Mesenteric fat pad (tissue), 1 donor: ENCODE measurements around the gene ALG9. TPM values are rescaled to one million over a fixed set of nuclear protein-coding genes. Genes with fewer than 3 reads are reported as not detected.

Experiments
- DNase-seq: peaks from one replicate; pipeline ENCODE4 v3.0.0-alpha.2; 2020; ENCODE audit warnings: low spot score
- total RNA-seq: library from RNA; stranded (reverse); fragmentation: NEBNext Ultra II Directional; extraction: Animal tissue kit (Norgen Biotek cat#: 25700); gene quantifications from one replicate; pipeline ENCODE4 v1.2.1, GENCODE V29; 2021
- donor health status: DM: yes; HTN: yes; CAD: no.

The ALG9 gene
- total RNA-seq, 1 donor from 2014 or later: 161 TPM

- DNase-seq: no peak
Observed at GRCh38 chr11:111770581-111771134, 100.7 kb downstream of the ALG9 start.

- DNase-seq: no peak
Observed at GRCh38 chr11:111766834-111767142, 104.6 kb downstream of the ALG9 start.

- DNase-seq: peak; percentile 92
Observed at GRCh38 chr11:111765984-111766833, 105.2 kb downstream of the ALG9 start, which contains the start of gene PPP2R1B. PPP2R1B (minus strand) TSS chr11:111766389; CDS start chr11:111766361, 28 bp downstream.

GRCh38 chr11:111765320-111765983 is 105.9 kb downstream of the ALG9 start:
- no peak for DNase-seq

GRCh38 chr11:111764621-111765020 is 106.8 kb downstream of the ALG9 start:
- no peak for DNase-seq

GRCh38 chr11:111762981-111763643 is 108.3 kb downstream of the ALG9 start:
- DNase-seq: no peak

- DNase-seq: no peak
Observed at GRCh38 chr11:111762526-111762925, 108.9 kb downstream of the ALG9 start.

- no peak for DNase-seq
Observed at GRCh38 chr11:111761036-111761435, 110.3 kb downstream of the ALG9 start.

- no peak for DNase-seq
Observed at GRCh38 chr11:111759778-111760407, 111.5 kb downstream of the ALG9 start.

- DNase-seq: no peak
Observed at GRCh38 chr11:111759376-111759775, 112.0 kb downstream of the ALG9 start.

GRCh38 chr11:111756097-111756496 is 115.3 kb downstream of the ALG9 start:
- no peak for DNase-seq

- DNase-seq: no peak
Observed at GRCh38 chr11:111749646-111750045, 121.7 kb downstream of the ALG9 start.

- no peak for DNase-seq
Observed at GRCh38 chr11:111748035-111748804, 123.2 kb downstream of the ALG9 start.

- no peak for DNase-seq
Observed at GRCh38 chr11:111745719-111746504, 125.5 kb downstream of the ALG9 start.

GRCh38 chr11:111743700-111744099 is 127.7 kb downstream of the ALG9 start:
- DNase-seq: no peak

GRCh38 chr11:111741751-111742150 is 129.6 kb downstream of the ALG9 start:
- DNase-seq: no peak

- DNase-seq: no peak
Observed at GRCh38 chr11:111739299-111739698, 132.1 kb downstream of the ALG9 start.

GRCh38 chr11:111737444-111738210 is 133.8 kb downstream of the ALG9 start:
- DNase-seq: no peak
